K562 (cell line): Measurements from ENCODE around the gene RANBP3. TPM values are rescaled to one million over a fixed set of nuclear protein-coding genes. Genes with fewer than 3 reads are reported as not detected.

ENCODE experiments used
- ATF1 ChIP-seq, 2 experiments: fragments of 450-650 bp in 1 of 2; IDR thresholded peaks; 2 replicates each; pipeline ENCODE4 v1.6.1; 2016; ENCODE audit warnings: missing compliant biosample characterization in 1 of 2, missing genetic modification characterization in 1 of 2
- BACH1 ChIP-seq: fragments of 200-800 bp; sonication (Bioruptor generic); IDR thresholded peaks from 2 replicates; pipeline ENCODE4 v1.6.1; 2016; ENCODE audit warnings: missing genetic modification characterization, missing compliant biosample characterization
- CSDE1 ChIP-seq, 2 experiments: fragments of 450-650 bp; IDR thresholded peaks; 2 replicates each; pipeline ENCODE4 v1.6.1; 2016; ENCODE audit warnings: mild to moderate bottlenecking in 1 of 2
- CXXC5 ChIP-seq: fragments of 250-450 bp; sonication (Bioruptor Pico); IDR thresholded peaks from 2 replicates; pipeline ENCODE4 v1.8.0; 2022; ENCODE audit warnings: inconsistent platforms, mild to moderate bottlenecking, moderate library complexity
- EP400 ChIP-seq: fragments of 450-650 bp; IDR thresholded peaks from 2 replicates; pipeline ENCODE4 v1.6.1; 2017; ENCODE audit warnings: antibody characterized with exemption, mild to moderate bottlenecking, moderate library complexity
- ETV6 ChIP-seq, 3 experiments: fragments of 150-350 bp in 1 of 3; sonication (generic) in 1 of 3; formaldehyde crosslinking in 1 of 3; IDR thresholded peaks; 2 replicates each; pipeline versions ENCODE4 v1.6.1 to v1.8.0; 2014 to 2022; ENCODE audit warnings: borderline replicate concordance in 2 of 3, low read depth in 2 of 3, antibody characterized with exemption in 1 of 3, low read length in 1 of 3, mild to moderate bottlenecking in 1 of 3, missing genetic modification reagents in 1 of 3
- MYNN ChIP-seq, 2 experiments: sonication (generic); formaldehyde crosslinking in 1 of 2; IDR thresholded peaks; 2 replicates each; pipeline versions ENCODE4 v1.5.0 to v1.6.1; 2016 to 2020; ENCODE audit warnings: antibody characterized with exemption in 1 of 2, missing genetic modification reagents in 1 of 2
- NBN ChIP-seq: fragments of 450-650 bp; IDR thresholded peaks from 2 replicates; pipeline ENCODE4 v1.6.1; 2016; ENCODE audit warnings: low read depth, mild to moderate bottlenecking
- NR1H2 ChIP-seq: sonication (generic); formaldehyde crosslinking; IDR thresholded peaks from 2 replicates; pipeline ENCODE4 v1.4.0; 2020; ENCODE audit warnings: mild to moderate bottlenecking, missing genetic modification reagents
- NR3C1 ChIP-seq: sonication (generic); formaldehyde crosslinking; IDR thresholded peaks from 2 replicates; pipeline ENCODE4 v1.8.1; 2022; ENCODE audit warnings: missing genetic modification reagents
- RBM22 ChIP-seq: fragments of 200-400 bp; formaldehyde crosslinking; IDR thresholded peaks from 2 replicates; pipeline ENCODE4 v1.6.1; 2018; ENCODE audit warnings: low read length, low read depth; ENCODE audit not compliant: poor library complexity, severe bottlenecking
- RCOR1 ChIP-seq, 2 experiments: IDR thresholded peaks; 2 replicates each; pipeline ENCODE4 v1.6.1; 2012; ENCODE audit warnings: low read depth in 2 of 2, low read length in 2 of 2, borderline replicate concordance in 1 of 2, improper control_type of control experiment in 1 of 2
- REST ChIP-seq, 2 experiments: fragments of 450-650 bp; formaldehyde crosslinking in 1 of 2; IDR thresholded peaks; 2 replicates each; pipeline versions ENCODE4 v1.4.0 to v1.6.1; 2014 to 2020; ENCODE audit warnings: mild to moderate bottlenecking in 2 of 2, borderline replicate concordance in 1 of 2, low read depth in 1 of 2
- RFX5 ChIP-seq: IDR thresholded peaks from 2 replicates; pipeline ENCODE4 v1.6.1; 2011; ENCODE audit warnings: low read depth, mild to moderate bottlenecking, improper control_type of control experiment, low read length
- SRSF1 ChIP-seq: fragments of 200-400 bp; formaldehyde crosslinking; IDR thresholded peaks from 2 replicates; pipeline ENCODE4 v1.6.1; 2017; ENCODE audit warnings: mild to moderate bottlenecking, low read depth, low read length, moderate library complexity
- SUPT5H ChIP-seq: fragments of 450-650 bp; IDR thresholded peaks from 2 replicates; pipeline ENCODE4 v1.6.1; 2016
- TARDBP ChIP-seq: fragments of 450-650 bp; IDR thresholded peaks from 2 replicates; pipeline ENCODE4 v1.6.1; 2016
- ZNF699 ChIP-seq: fragments of 250-450 bp; sonication (Bioruptor Pico); IDR thresholded peaks from 2 replicates; pipeline ENCODE4 v1.8.0; 2021; ENCODE audit warnings: mild to moderate bottlenecking, moderate library complexity; ENCODE audit not compliant: insufficient replicate concordance
- polyA plus RNA-seq, 8 experiments: library from polyadenylated mRNA; depleted of rRNA in 4 of 8; stranded (reverse) in 5 of 8; unstranded in 3 of 8; fragments of >200 nt; fragmentation: Nextera tagmentation in 2 of 8; fragmentation: Illumina TruSeq in 1 of 8; extraction: Ambion mirVana in 2 of 8; extraction: Trizol in 1 of 8; gene quantifications; 2 replicates each; pipeline versions ENCODE4 v1.2.1 to v1.2.3, GENCODE V29; 2011 to 2014; ENCODE audit warnings: inconsistent platforms in 1 of 8, missing spikeins in 1 of 8
- total RNA-seq, 7 experiments: library from RNA; depleted of rRNA in 6 of 7; stranded (reverse); fragments of >200 nt in 6 of 7; fragmentation: Illumina TruSeq in 2 of 7; extraction: Trizol in 2 of 7; gene quantifications; 2 replicates each; pipeline versions ENCODE4 v1.2.1 to v1.2.3, GENCODE V29; 2011 to 2021; ENCODE audit warnings: low replicate concordance in 1 of 7
- TF ChIP-seq, protein P1 (sequence below): fragments of 250-450 bp; sonication (Bioruptor Pico); IDR thresholded peaks from 2 replicates; pipeline ENCODE4 v1.9.0; 2021; ENCODE audit warnings: mild to moderate bottlenecking
- TF ChIP-seq, protein P2 (sequence below): IDR thresholded peaks from 2 replicates; pipeline ENCODE4 v1.6.1; 2011; ENCODE audit not compliant: insufficient read length; ENCODE audit errors: extremely low read depth

RANBP3 gene
- total and polyA plus RNA-seq, 9 of the 15 experiments (the other 6 are each of a cell fraction or from before 2014, with no cell fraction given), result 0.90 to 95.1 (median 63.2) TPM

DNA sequence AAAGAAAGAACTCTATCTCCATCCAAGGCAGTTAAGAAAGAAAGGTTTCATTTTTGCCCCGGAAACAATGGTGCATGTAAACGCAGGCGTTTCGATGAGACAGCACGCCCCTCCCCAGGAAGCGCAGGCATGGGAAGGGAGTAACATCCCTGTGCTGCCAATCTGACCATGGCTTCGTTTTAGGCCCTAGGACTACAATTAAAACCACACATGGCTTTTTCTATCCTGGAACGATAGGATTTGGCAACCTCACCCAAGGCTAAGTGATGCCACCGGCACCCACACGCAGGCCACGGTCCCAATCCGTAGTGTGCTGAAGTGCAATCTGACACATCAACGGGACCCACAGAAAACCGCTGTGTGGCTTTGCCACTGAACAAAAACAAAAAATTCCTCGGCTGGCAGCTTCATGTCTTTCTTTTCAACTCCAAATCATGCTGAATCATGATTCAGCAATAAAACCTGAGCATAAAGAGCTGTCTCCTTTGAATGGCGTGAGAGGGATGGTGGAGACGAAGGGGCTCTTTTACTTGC is 24.2 kb downstream of the RANBP3 start (continued):
- TF ChIP-seq RFX5 (no peak), RCOR1 (IDR thresholded peaks at IDR 0.05; ENCODE audit: borderline replicate concordance in 1 of 2, low read depth in 2 of 2, low read length in 2 of 2) (no peak), TARDBP (no peak; the same call in 1 of the 2 replicates), ETV6 (IDR thresholded peaks at IDR 0.05; ENCODE audit: borderline replicate concordance in 1 of 2, low read depth in 2 of 2, low read length in 1 of 2) (no peak), ETV6 (CRISPR knock-in tag; IDR thresholded peaks at IDR 0.05; ENCODE audit: borderline replicate concordance) (no peak), CXXC5 (CRISPR knock-in tag) (peak; percentile 37; the same call in 1 of the 2 replicates), EP400 (no peak), MYNN (IDR thresholded peaks at IDR 0.05) (no peak), MYNN (CRISPR knock-in tag; IDR thresholded peaks at IDR 0.05) (no peak), ATF1 (CRISPR knock-in tag; IDR thresholded peaks at IDR 0.05) (no peak), ATF1 (tag; IDR thresholded peaks at IDR 0.05) (no peak), ZNF699 (no peak), NR3C1 (no peak), NR1H2 (CRISPR knock-in tag) (no peak), CSDE1 (IDR thresholded peaks at IDR 0.05) (no peak), NBN (no peak), RBM22 (no peak), REST (IDR thresholded peaks at IDR 0.05; ENCODE audit: borderline replicate concordance) (no peak), REST (CRISPR knock-in tag; IDR thresholded peaks at IDR 0.05; ENCODE audit: low read depth) (no peak), SUPT5H (no peak), BACH1 (tag) (peak; percentile 92), SRSF1 (no peak)
- TF ChIP-seq, protein P1, sequence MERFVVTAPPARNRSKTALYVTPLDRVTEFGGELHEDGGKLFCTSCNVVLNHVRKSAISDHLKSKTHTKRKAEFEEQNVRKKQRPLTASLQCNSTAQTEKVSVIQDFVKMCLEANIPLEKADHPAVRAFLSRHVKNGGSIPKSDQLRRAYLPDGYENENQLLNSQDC (CRISPR knock-in tag), result no peak
- TF ChIP-seq, protein P2, sequence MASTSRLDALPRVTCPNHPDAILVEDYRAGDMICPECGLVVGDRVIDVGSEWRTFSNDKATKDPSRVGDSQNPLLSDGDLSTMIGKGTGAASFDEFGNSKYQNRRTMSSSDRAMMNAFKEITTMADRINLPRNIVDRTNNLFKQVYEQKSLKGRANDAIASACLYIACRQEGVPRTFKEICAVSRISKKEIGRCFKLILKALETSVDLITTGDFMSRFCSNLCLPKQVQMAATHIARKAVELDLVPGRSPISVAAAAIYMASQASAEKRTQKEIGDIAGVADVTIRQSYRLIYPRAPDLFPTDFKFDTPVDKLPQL, result no peak
